HUES6 (cell line): ENCODE results near the gene SYPL2.

Experiments
- H3K27ac ChIP-seq: 2 replicates; pipeline ENCODE4 v1.7.0; 2013; ENCODE audit warnings: low read depth, mild to moderate bottlenecking, low read length, inconsistent platforms
- H3K27me3 ChIP-seq: 2 replicates; pipeline ENCODE4 v1.6.1; 2013; ENCODE audit warnings: low read length; ENCODE audit not compliant: control insufficient read depth, insufficient read depth
- H3K36me3 ChIP-seq: 2 replicates; pipeline ENCODE4 v1.6.1; 2013; ENCODE audit warnings: low read length; ENCODE audit not compliant: control insufficient read depth, insufficient read depth
- H3K4me1 ChIP-seq: 2 replicates; pipeline ENCODE4 v1.6.1; 2013; ENCODE audit warnings: low read length; ENCODE audit not compliant: control insufficient read depth, insufficient read depth
- H3K4me3 ChIP-seq: 2 replicates; pipeline ENCODE4 v1.5.1; 2013; ENCODE audit warnings: low read depth, low read length
- H3K9ac ChIP-seq: one replicate; pipeline ENCODE4 v1.6.1; 2013; ENCODE audit warnings: mild to moderate bottlenecking, low read length
- H3K9me3 ChIP-seq: 2 replicates; pipeline ENCODE4 v1.6.1; 2013; ENCODE audit warnings: low read depth, low read length; ENCODE audit not compliant: control insufficient read depth, insufficient read depth

SYPL2 gene

DNA sequence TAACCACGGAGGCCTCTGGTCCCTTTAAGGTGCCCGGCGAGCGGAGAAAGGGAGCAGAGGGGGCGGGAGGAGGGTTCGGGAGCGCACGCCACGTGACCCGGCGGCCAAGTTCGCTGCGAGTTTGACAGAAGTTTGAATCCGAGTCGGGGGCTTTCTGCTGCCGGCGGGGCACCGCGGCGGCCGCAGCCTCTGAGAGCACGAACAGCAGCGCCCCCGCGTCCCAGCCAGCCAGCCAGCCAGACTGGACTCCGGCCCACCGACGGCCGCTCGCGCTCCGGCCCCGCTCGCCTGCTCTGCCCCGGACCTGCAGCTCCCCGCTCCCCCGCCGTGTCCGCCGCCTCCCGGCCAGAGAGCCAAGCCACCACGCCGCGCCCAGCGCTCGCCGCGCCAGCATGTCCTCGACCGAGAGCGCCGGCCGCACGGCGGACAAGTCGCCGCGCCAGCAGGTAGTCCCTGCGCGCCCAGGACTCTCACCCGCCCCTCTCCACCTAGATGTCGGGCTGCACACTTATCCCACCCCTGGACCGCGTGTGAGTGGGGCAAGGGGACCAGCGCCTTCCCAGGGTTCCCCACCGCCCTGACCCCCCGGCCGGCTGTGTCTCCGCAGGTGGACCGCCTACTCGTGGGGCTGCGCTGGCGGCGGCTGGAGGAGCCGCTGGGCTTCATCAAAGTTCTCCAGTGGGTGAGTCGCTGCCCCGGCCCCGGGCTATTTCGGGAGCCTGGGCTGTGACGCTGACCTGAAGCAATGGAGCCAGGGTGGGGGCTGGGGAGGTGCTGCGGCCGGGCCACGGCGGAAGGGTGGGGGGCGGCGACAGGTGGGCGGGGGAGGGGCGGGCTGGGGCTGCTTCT is at the start of gene SYPL2:
TSS of gene SYPL2 (plus strand) at position 95 of the 849 bp plus-strand sequence. CDS start at position 393, 298 bp downstream.
- H3K4me1 ChIP-seq = peaks cover 20% of the 10 kb centered on the region
- no peaks in the 10 kb centered on the region for H3K36me3 ChIP-seq
- peak within 1 kb of the TSS; percentile 80 for H3K4me3 ChIP-seq
- no peaks in the 10 kb centered on the region for H3K9me3 ChIP-seq
- peaks cover 80% of the 10 kb centered on the region for H3K27me3 ChIP-seq
- H3K27ac ChIP-seq = no peak within 1 kb of the TSS
- H3K9ac ChIP-seq = peak within 1 kb of the TSS; percentile 38

DNA sequence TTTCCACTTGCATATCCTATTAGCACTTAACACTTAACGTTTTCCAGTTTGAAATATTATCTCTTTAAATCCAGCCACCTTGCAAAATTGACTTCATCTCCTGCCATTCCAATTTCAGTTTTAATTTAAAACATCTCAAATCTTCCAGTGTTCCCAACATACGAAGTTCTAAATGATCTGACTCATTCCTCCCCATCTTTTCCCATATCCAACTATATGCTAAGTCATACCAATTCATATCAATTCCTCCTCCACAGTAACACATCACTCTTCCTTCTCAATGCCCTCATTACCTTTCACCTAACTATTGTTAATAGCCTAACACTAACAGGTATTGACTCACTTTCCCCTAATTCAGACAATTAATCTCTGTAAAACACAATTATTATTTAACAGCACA is 42.8 kb upstream of the SYPL2 start:
- H3K27ac ChIP-seq = no peak overlapping the region

DNA sequence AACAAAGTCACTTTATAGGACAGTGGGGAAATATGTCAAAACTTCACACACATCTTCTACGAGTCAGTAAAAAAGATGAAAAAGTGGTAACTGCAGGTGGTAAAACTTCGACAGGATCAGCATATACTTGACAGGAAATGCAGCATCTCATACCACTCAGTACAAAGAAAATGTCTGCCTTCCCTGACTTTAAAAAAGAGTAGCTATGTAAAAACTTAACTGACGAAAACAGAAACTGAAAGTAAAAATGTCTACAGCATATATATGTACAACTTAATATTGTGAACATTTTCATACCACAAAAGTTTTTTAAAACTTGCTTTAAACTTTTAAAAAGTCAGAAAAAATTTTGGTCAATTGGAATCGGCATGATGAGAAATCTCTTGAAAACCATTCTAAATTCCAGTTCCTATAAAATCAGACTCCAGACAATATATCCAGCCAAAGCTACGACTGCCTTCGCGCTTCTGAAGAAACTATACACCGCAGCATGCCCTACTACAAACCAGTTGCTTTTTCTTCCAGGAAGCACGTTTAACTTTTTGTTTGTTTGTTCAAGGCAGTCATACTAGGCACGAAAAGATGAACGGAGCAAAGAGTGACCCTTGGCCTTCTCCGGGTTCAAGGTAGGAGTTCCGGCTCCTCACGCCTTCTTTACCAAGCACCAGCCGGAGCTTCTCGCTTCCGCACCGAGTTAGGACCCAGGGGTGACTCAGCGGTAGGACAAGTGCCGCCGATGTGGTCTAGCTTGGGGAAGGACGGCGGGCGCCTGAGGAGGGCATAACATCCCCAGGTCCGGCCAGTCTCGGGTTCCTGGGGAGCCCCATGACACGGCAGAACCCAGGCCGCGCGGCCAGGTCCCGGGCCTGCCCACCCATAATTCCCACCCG is 40.7 kb upstream of the SYPL2 start:
- Histone ChIP-seq H3K4me3 (peak overlapping the region; percentile 87), H3K4me1 (peaks cover 10% of the 10 kb centered on the region), H3K27ac (peak overlapping the region; percentile 50; the same call in 1 of the 2 replicates), H3K27me3 (no peaks in the 10 kb centered on the region), H3K9me3 (no peaks in the 10 kb centered on the region), H3K36me3 (peaks cover 14% of the 10 kb centered on the region), H3K9ac (peak overlapping the region; percentile 89)

More for the DNA sequence above, 42.8 kb upstream of the SYPL2 start:
- Histone ChIP-seq H3K4me1 (peaks cover 10% of the 10 kb centered on the region), H3K27me3 (no peaks in the 10 kb centered on the region), H3K4me3 (no peak overlapping the region), H3K9ac (no peak overlapping the region), H3K9me3 (no peaks in the 10 kb centered on the region), H3K36me3 (peaks cover 29% of the 10 kb centered on the region)

DNA sequence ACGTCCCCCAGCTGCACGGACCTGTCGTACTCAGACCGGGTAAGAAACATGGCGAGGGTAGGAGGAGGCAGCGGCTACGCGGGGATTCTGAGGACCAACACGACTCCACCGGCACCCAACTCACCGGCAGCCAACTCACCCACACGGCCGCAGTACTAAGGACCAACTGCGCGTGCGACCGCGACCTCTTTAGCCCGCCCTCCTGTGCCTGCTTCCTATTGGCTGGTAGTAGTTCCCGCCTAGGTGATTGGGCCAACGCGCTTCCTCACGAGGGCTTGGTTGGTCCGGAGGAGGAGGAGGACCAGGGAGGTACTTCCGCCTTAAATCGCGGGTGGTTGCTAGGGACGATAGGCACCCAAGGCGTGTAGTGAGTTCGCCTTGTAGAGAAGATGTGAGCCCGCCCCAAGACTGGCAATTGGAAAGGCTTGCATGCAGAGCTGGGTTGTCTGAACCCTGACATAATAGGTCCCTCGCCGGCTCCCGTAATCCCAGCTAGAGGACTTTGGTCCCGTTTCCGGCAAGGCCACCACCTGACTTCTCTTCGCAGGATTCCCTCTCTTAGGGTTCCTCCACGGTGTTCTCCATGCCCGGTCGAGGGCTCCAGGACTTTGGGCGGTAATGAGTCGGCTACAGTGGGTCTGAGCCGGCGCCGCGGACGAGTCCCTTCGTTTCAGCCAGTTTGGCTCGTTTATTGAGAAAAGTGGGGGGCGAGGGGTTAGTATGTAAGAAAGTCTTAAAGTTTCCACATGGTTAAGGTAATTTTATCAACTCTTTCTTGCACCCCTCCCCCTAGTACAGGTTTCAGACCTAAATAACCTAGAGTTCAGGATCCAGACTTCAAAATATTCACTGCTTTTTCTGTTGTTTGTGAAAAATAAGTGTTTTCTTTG is 39.8 kb upstream of the SYPL2 start, which contains the start of gene PSMA5:
TSS of gene PSMA5 (minus strand) at position 168 of the 890 bp plus-strand sequence. CDS start at position 50, 118 bp downstream.
- peaks cover 10% of the 10 kb centered on the region for H3K4me1 ChIP-seq
- no peaks in the 10 kb centered on the region for H3K27me3 ChIP-seq
- H3K36me3 ChIP-seq = peaks cover 5% of the 10 kb centered on the region
- H3K9me3 ChIP-seq = no peaks in the 10 kb centered on the region
- H3K27ac ChIP-seq = peak within 1 kb of the TSS; percentile 64; the same call in 1 of the 2 replicates
- H3K9ac ChIP-seq = peak within 1 kb of the TSS; percentile 89
- H3K4me3 ChIP-seq = peak within 1 kb of the TSS; percentile 87

DNA sequence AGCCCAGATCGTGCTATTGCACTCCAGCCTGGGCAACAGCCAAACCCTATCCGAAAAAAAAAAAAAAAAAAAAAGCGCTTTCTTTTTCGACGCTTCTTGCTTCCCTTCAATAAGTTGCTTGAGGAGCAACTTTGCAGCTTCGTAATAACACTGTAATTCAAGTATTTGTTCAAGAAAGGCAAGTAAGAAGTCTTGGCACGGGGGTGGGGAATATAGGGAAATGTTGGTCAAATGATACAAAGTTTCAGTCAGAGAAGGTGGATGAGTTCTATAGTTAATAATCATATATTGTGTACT is 39.2 kb upstream of the SYPL2 start:
- Histone ChIP-seq H3K27me3 (no peaks in the 10 kb centered on the region), H3K36me3 (no peaks in the 10 kb centered on the region), H3K4me3 (peak overlapping the region; percentile 87), H3K27ac (0 out of 2 replicates have a peak overlapping the region, but pooled peaks have one; percentile 64), H3K9ac (peak overlapping the region; percentile 76), H3K4me1 (peaks cover 10% of the 10 kb centered on the region), H3K9me3 (no peaks in the 10 kb centered on the region)

DNA sequence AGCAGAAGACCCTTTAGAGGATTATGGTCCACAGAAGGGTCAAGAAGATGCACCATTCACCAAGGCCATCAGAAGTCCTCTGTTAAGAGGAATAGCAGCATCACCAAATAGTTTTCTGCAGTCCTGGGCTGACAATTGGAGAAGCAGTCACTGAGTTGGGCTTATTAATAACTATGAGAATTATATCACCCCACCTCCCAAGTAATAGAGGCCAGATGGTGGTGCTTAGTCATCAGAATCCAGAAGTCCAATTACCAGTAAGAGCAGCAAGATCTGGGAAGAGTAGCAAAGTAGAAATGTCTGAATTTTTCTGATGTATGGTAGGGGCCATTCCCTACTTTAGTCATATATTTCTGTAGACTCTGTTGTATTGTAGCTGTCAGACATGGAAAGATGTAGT is 34.0 kb upstream of the SYPL2 start:
- Histone ChIP-seq H3K9ac (no peak overlapping the region), H3K9me3 (peaks cover 19% of the 10 kb centered on the region), H3K4me3 (no peak overlapping the region), H3K27ac (no peak overlapping the region), H3K36me3 (no peaks in the 10 kb centered on the region), H3K27me3 (no peaks in the 10 kb centered on the region), H3K4me1 (peaks cover 4% of the 10 kb centered on the region)

DNA sequence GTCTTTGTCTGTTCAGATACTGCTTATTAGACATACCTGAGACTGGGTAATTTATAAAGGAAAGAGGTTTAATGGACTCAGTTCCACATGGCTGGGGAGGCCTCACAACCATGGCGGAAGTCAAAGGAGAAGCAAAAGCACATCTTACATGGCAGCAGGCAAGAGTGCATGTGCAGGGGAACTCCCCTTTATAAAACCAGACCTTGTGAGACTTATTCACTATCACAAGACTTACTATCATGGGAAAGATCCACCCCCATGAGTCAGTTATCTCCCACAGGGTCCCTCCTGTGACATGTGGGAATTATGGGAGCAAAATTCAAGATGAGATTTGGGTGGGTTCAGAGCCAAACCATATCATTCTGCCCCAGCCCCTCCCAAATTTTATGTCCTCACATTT is 33.0 kb upstream of the SYPL2 start:
- Histone ChIP-seq H3K9ac (no peak overlapping the region), H3K4me3 (no peak overlapping the region), H3K4me1 (no peaks in the 10 kb centered on the region), H3K9me3 (peaks cover 19% of the 10 kb centered on the region), H3K27me3 (no peaks in the 10 kb centered on the region), H3K27ac (no peak overlapping the region), H3K36me3 (no peaks in the 10 kb centered on the region)

DNA sequence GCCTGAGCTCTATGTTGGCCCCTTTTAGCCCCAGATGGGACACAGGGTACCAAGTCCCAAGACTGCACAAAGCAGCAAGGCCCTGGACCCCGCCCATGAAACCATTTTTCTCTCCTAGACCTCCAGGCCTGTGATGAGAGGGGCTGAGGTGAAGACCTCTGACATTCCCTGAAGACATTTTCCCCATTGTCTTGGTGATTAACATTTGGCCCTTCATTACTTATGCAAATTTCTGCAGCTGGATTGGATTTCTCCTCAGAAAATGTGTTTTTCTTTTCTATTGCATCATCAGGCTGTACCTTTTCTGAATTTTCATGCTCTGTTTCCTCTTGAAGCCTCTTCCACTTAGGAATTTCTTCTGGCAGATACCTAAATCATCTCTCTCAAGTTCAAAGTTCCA is 31.9 kb upstream of the SYPL2 start:
- H3K9ac ChIP-seq = no peak overlapping the region
- peaks cover 19% of the 10 kb centered on the region for H3K9me3 ChIP-seq
- H3K4me1 ChIP-seq = no peaks in the 10 kb centered on the region
- no peak overlapping the region for H3K27ac ChIP-seq
- H3K36me3 ChIP-seq = no peaks in the 10 kb centered on the region
- H3K27me3 ChIP-seq = no peaks in the 10 kb centered on the region
- no peak overlapping the region for H3K4me3 ChIP-seq

DNA sequence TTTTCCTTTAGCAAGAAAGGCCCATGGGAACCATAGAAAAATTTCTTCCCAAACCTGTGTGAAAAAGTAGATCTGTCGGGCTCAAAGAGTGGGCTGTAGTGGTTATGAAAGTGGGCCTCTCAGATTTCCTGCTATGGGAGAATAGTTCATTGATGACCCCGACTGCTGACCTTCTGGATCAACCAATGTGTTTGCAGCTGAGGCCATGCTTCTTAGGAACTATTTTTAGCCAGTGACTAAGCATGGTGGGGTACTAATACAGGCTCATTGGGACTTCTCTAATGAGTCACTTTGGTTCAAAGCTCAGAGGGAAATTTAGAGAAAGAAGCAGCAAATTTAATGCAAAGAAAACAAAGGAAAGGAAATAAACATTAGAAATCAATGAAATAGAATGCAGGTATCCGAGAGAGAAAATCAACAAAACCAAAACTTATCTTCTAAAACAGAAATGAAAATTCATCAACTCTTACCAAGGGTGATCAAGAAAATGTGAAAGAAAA is 27.5 kb upstream of the SYPL2 start:
- Histone ChIP-seq H3K27me3 (0 out of 2 replicates have a peak, but pooled peaks cover 6% of the 10 kb centered on the region), H3K27ac (no peak overlapping the region), H3K36me3 (no peaks in the 10 kb centered on the region), H3K9ac (no peak overlapping the region), H3K4me1 (no peaks in the 10 kb centered on the region), H3K9me3 (peaks cover 10% of the 10 kb centered on the region), H3K4me3 (no peak overlapping the region)

DNA sequence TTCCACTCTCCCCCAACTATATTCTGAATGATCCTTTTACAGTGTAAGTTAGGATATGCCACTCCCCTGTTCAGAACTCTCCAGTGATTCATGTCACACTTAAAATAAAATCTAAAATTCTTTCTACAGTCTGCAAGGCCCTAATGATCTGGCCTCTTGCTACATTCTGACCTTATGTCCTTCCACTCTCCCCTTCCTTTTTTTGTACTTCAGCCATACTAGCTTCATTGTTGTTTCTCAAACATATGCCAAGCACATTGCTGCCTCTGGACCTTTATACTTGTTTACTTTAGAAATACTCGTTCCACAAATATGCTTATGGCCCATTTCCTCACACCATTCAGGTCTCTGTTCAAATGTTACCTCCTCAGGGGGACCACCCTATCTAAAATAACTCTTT is 25.3 kb upstream of the SYPL2 start:
- H3K27ac ChIP-seq = no peak overlapping the region
- H3K4me1 ChIP-seq = no peaks in the 10 kb centered on the region
- no peak overlapping the region for H3K4me3 ChIP-seq
- H3K27me3 ChIP-seq = peaks cover 12% of the 10 kb centered on the region; the same call in 1 of the 2 replicates
- H3K36me3 ChIP-seq = no peaks in the 10 kb centered on the region
- no peaks in the 10 kb centered on the region for H3K9me3 ChIP-seq
- no peak overlapping the region for H3K9ac ChIP-seq
